RWPE2 (cell line): Measurements from ENCODE around the gene EPHA6.

Experiments
- ATAC-seq: fragments of 200-7000 bp; cut with Tn5 transposase; 3 replicates; pipeline ENCODE4 v1.9.1; 2021; ENCODE audit warnings: low read depth
- DNase-seq: peaks from one replicate; pipeline ENCODE4 v3.0.0-alpha.2; 2020; ENCODE audit warnings: low spot score
- H3K27ac ChIP-seq: fragments of 450-650 bp; 2 replicates; pipeline ENCODE4 v1.5.1; 2017; ENCODE audit warnings: mild to moderate bottlenecking; ENCODE audit not compliant: poor library complexity, severe bottlenecking
- H3K27me3 ChIP-seq: fragments of 250-450 bp; sonication (Bioruptor Pico); 2 replicates; pipeline ENCODE4 v1.5.1; 2021; ENCODE audit warnings: mild to moderate bottlenecking, moderate library complexity; ENCODE audit not compliant: insufficient read depth, poor library complexity, severe bottlenecking
- H3K36me3 ChIP-seq: fragments of 250-450 bp; sonication (Bioruptor Pico); 2 replicates; pipeline ENCODE4 v1.5.1; 2020; ENCODE audit warnings: low read depth, mild to moderate bottlenecking, moderate library complexity
- H3K4me1 ChIP-seq: fragments of 250-450 bp; sonication (Bioruptor Pico); 2 replicates; pipeline ENCODE4 v1.5.1; 2021; ENCODE audit warnings: mild to moderate bottlenecking, moderate library complexity; ENCODE audit not compliant: insufficient read depth, poor library complexity, severe bottlenecking
- H3K4me3 ChIP-seq: fragments of 250-450 bp; sonication (Bioruptor Pico); 2 replicates; pipeline ENCODE4 v1.5.1; 2021; ENCODE audit warnings: mild to moderate bottlenecking, moderate library complexity; ENCODE audit not compliant: severe bottlenecking
- H3K9me3 ChIP-seq: fragments of 250-450 bp; sonication (Bioruptor Pico); 2 replicates; pipeline ENCODE4 v1.5.1; 2021; ENCODE audit warnings: mild to moderate bottlenecking, moderate library complexity; ENCODE audit not compliant: severe bottlenecking
- TF ChIP-seq, protein P1 (sequence below): fragments of 450-650 bp; IDR thresholded peaks from one replicate; pipeline ENCODE4 v1.5.1; 2017; ENCODE audit warnings: mild to moderate bottlenecking, moderate library complexity; ENCODE audit not compliant: poor library complexity, severe bottlenecking

Gene EPHA6

DNA sequence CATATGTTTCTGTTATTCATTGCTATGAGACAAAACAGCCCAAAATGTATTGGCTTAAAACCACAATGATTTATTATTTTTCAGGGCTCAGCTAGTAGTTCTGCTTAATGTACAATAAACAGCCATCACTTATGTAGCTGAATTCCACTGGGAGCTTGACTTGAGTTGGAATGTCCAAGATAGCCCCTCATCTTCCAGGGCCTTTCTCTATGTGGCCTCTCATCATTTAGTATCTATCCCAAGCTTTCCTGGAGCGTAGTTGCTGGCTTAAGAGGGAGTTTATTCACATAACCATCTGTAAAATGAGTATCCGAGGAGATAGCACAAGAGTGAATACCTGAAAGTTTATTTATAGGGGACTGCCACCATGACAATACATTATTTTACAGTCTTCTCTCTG lies 176.8 kb downstream of the EPHA6 start:
- TF ChIP-seq, protein P1, sequence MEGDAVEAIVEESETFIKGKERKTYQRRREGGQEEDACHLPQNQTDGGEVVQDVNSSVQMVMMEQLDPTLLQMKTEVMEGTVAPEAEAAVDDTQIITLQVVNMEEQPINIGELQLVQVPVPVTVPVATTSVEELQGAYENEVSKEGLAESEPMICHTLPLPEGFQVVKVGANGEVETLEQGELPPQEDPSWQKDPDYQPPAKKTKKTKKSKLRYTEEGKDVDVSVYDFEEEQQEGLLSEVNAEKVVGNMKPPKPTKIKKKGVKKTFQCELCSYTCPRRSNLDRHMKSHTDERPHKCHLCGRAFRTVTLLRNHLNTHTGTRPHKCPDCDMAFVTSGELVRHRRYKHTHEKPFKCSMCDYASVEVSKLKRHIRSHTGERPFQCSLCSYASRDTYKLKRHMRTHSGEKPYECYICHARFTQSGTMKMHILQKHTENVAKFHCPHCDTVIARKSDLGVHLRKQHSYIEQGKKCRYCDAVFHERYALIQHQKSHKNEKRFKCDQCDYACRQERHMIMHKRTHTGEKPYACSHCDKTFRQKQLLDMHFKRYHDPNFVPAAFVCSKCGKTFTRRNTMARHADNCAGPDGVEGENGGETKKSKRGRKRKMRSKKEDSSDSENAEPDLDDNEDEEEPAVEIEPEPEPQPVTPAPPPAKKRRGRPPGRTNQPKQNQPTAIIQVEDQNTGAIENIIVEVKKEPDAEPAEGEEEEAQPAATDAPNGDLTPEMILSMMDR, result no peak
- DNase-seq (no peak), ATAC-seq (no peak)
- Histone ChIP-seq H3K36me3 (no peaks in the 10 kb centered on the region), H3K27me3 (no peaks in the 10 kb centered on the region), H3K9me3 (no peaks in the 10 kb centered on the region), H3K4me3 (no peak overlapping the region), H3K27ac (no peak overlapping the region), H3K4me1 (no peaks in the 10 kb centered on the region)

DNA sequence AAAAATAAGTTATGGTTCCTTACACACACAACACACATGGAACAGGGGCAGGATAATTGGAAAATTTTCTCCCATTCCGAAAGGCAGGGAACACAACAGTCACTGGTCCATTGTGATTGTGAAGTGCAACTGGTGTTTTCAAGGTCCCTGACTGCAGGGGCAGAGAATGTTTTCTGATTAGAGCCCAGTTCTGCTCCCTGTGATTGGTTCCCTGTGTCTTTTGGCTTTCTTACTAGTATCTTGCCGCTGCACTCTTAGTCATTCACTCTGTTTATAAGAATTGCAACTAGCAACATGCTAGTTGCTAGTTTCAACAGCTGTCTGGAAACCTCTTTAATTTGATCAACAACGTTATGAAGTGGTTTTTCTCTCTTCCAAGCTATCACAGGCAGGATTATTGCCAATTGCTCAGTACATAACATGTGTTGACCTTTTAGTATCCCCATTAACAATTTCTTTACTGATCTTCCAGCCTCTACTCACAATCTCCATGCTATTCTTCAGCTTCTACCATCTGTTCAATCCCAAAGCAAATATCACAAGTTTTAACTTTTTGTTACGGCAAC lies 177.5 kb downstream of the EPHA6 start:
- H3K4me3 ChIP-seq, result no peak overlapping the region
- TF ChIP-seq, protein P1, result no peak
- H3K36me3 ChIP-seq, result no peaks in the 10 kb centered on the region
- no peak for DNase-seq
- no peak overlapping the region for H3K27ac ChIP-seq
- ATAC-seq, result no peak
- no peaks in the 10 kb centered on the region for H3K4me1 ChIP-seq
- H3K9me3 ChIP-seq, result no peaks in the 10 kb centered on the region
- H3K27me3 ChIP-seq, result no peaks in the 10 kb centered on the region

DNA sequence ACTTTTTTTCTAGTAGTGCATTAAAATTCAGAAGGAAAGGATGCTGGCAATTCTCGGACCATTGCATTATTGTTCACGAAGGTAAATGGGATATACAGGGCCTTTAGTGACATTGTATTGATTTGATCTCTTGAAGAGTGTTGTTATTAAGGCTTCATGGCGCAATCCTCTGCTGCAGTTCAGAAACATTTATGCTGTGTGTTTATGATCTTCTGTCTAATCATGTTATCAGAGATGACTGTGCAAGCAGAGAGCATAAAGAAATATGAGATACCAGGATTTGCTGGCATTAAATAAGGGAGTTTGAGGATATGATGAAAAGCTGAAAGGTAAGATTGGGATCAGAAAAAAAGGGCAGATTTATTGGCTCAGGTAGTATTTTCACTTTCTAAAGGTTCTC lies 180.6 kb downstream of the EPHA6 start:
- Histone ChIP-seq H3K27ac (no peak overlapping the region), H3K36me3 (no peaks in the 10 kb centered on the region), H3K4me3 (no peak overlapping the region), H3K27me3 (no peaks in the 10 kb centered on the region), H3K4me1 (no peaks in the 10 kb centered on the region), H3K9me3 (no peaks in the 10 kb centered on the region)
- ATAC-seq (no peak), DNase-seq (no peak)
- TF ChIP-seq, protein P1, result no peak

DNA sequence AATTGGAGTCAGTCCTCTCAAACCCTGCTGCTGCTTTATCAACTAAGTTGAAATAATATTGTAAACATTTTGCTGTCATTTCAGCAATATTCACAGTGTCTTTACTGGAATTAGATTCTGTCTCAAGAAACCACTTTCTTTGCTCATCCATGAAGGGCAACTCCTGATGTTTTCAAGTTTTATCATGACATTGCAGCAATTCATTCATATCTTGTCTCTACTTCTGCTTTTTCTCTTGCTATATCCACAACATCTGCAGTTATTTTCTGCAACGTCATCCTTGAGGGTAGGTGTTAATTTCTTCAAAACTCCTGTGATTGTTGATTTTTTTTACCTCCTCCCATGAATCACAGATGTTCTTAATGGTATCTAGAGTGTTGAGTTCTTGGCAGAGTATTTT lies 181.6 kb downstream of the EPHA6 start:
- DNase-seq (no peak), ATAC-seq (no peak)
- H3K9me3 ChIP-seq, result no peaks in the 10 kb centered on the region
- no peaks in the 10 kb centered on the region for H3K27me3 ChIP-seq
- H3K36me3 ChIP-seq, result no peaks in the 10 kb centered on the region
- no peaks in the 10 kb centered on the region for H3K4me1 ChIP-seq
- H3K4me3 ChIP-seq, result no peak overlapping the region
- TF ChIP-seq, protein P1, result no peak
- no peak overlapping the region for H3K27ac ChIP-seq

DNA sequence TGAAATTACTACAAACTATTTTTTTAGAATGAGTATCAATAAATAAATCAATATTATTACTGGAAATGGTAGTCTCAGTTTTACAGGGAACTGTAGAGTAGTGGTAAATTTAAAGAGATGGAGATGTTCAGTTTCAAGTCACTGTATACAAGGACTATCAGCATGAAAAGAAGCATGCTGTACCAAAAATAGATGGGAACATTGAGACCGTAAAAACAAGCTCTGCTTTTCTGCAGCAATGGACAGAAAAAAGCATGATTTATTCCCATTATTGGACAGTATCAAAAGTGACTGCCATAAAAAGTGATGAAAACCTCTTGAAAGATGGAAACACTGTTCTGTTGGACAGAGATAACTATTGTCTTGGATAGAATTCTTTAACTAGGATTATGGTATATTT lies 187.2 kb downstream of the EPHA6 start:
- no peaks in the 10 kb centered on the region for H3K27me3 ChIP-seq
- no peak for ATAC-seq
- H3K27ac ChIP-seq, result no peak overlapping the region
- 0 out of 2 replicates have a peak, but pooled peaks cover 4% of the 10 kb centered on the region for H3K36me3 ChIP-seq
- H3K4me3 ChIP-seq, result no peak overlapping the region
- no peaks in the 10 kb centered on the region for H3K4me1 ChIP-seq
- TF ChIP-seq, protein P1, result no peak
- no peaks in the 10 kb centered on the region for H3K9me3 ChIP-seq
- no peak for DNase-seq
